Smooth muscle cell (in vitro differentiated cells): Measurements from ENCODE around the gene LSM7. TPM values are rescaled to one million over a fixed set of nuclear protein-coding genes. Genes with fewer than 3 reads are reported as not detected.

Experiments used
- DNase-seq: peaks from one replicate; lab custom pipeline; 2025; ENCODE audit not compliant: unreplicated experiment; lab: John Stamatoyannopoulos, UW
- H2AFZ ChIP-seq: fragments of 200-600 bp; sonication (generic); 2 replicates; pipeline ENCODE4 v1.6.0; 2016; ENCODE audit warnings: antibody characterized with exemption, low read depth, mild to moderate bottlenecking
- H3F3A ChIP-seq: fragments of 200-600 bp; sonication (generic); 2 replicates; pipeline ENCODE4 v1.6.0; 2017; ENCODE audit warnings: antibody characterized with exemption, low read depth
- H3K27ac ChIP-seq: fragments of 200-600 bp; sonication (generic); 2 replicates; pipeline ENCODE4 v1.5.1; 2016; ENCODE audit warnings: low read depth, mild to moderate bottlenecking
- H3K27me3 ChIP-seq: fragments of 200-600 bp; sonication (generic); 2 replicates; pipeline ENCODE4 v1.6.1; 2016; ENCODE audit warnings: low read depth, mild to moderate bottlenecking
- H3K36me3 ChIP-seq: fragments of 200-600 bp; sonication (generic); 2 replicates; pipeline ENCODE4 v1.5.1; 2016; ENCODE audit warnings: low read depth
- H3K4me1 ChIP-seq: fragments of 200-600 bp; sonication (generic); 2 replicates; pipeline ENCODE4 v1.5.1; 2016; ENCODE audit warnings: low read depth
- H3K4me2 ChIP-seq: fragments of 200-600 bp; sonication (generic); 2 replicates; pipeline ENCODE4 v1.6.0; 2016; ENCODE audit warnings: mild to moderate bottlenecking
- H3K4me3 ChIP-seq: fragments of 200-600 bp; sonication (generic); 2 replicates; pipeline ENCODE4 v1.5.1; 2016; ENCODE audit warnings: mild to moderate bottlenecking
- H3K79me2 ChIP-seq: fragments of 200-600 bp; sonication (generic); 2 replicates; pipeline ENCODE4 v1.6.0; 2016; ENCODE audit warnings: low read depth, mild to moderate bottlenecking
- H3K9ac ChIP-seq: fragments of 200-600 bp; sonication (generic); 2 replicates; pipeline ENCODE4 v1.6.0; 2016; ENCODE audit warnings: low read depth
- H3K9me3 ChIP-seq: fragments of 200-600 bp; sonication (generic); replicated peaks from 2 replicates; pipeline ENCODE4 v1.5.1; 2016; ENCODE audit warnings: low read depth
- H4K20me1 ChIP-seq: fragments of 200-600 bp; sonication (generic); 2 replicates; pipeline ENCODE4 v1.6.0; 2016; ENCODE audit warnings: low read depth
- CTCF ChIP-seq: fragments of 200-600 bp; sonication (generic); IDR thresholded peaks from 2 replicates; pipeline ENCODE4 v1.5.1; 2017; ENCODE audit warnings: borderline replicate concordance, mild to moderate bottlenecking, antibody characterized with exemption; ENCODE audit not compliant: insufficient read depth, poor library complexity, severe bottlenecking
- WGBS: methylation state at CpG from one replicate; pipeline ENCODE4 v1.1.7; 2016; ENCODE audit warnings: low lambda C conversion rate; 5-methylcytosine and 5-hydroxymethylcytosine counted together
- polyA plus RNA-seq: library from polyadenylated mRNA; unstranded; fragments of >200 nt; fragmentation: Nextera tagmentation; extraction: Ambion mirVana; gene quantifications from 2 replicates; pipeline ENCODE4 v1.2.1, GENCODE V29; 2016
- total RNA-seq: library from RNA; depleted of rRNA; stranded (reverse); fragments of >200 nt; gene quantifications from 2 replicates; pipeline ENCODE4 v1.2.3, GENCODE V29; 2014

Gene LSM7
- total and polyA plus RNA-seq, 2 experiments from 2014 or later, result 161 to 164 TPM

- no peak for TF ChIP-seq CTCF
- no peak for DNase-seq
- H3K4me3 ChIP-seq, result no peak overlapping the region
- no peak overlapping the region for H3K9ac ChIP-seq
- no peak overlapping the region for H3K27ac ChIP-seq
- no peak overlapping the region for H2AFZ ChIP-seq
- no peaks in the 10 kb centered on the region for H3K27me3 ChIP-seq
- WGBS, result 93% methylated on average over 25 of the region's 29 CpGs
- no peaks in the 10 kb centered on the region for H3K36me3 ChIP-seq
- H3K79me2 ChIP-seq, result peaks cover 47% of the 10 kb centered on the region
- H3F3A ChIP-seq, result no peaks in the 10 kb centered on the region
- peaks cover 17% of the 10 kb centered on the region for H3K4me1 ChIP-seq
- peaks cover 17% of the 10 kb centered on the region for H4K20me1 ChIP-seq
- H3K4me2 ChIP-seq, result no peak overlapping the region
- no peaks in the 10 kb centered on the region for H3K9me3 ChIP-seq
These were observed 2.9 kb downstream of the LSM7 start for GRCh38 chr19:2325281-2326046.

GRCh38 chr19:2324220-2324948, 4.0 kb downstream of the LSM7 start:
- peaks cover 8% of the 10 kb centered on the region for H3K4me1 ChIP-seq
- no peaks in the 10 kb centered on the region for H3K36me3 ChIP-seq
- no peaks in the 10 kb centered on the region for H3K27me3 ChIP-seq
- no peak for DNase-seq
- H3K27ac ChIP-seq, result no peak overlapping the region
- TF ChIP-seq CTCF, result no peak
- H3K4me2 ChIP-seq, result no peak overlapping the region
- peaks cover 14% of the 10 kb centered on the region for H4K20me1 ChIP-seq
- no peaks in the 10 kb centered on the region for H3K9me3 ChIP-seq
- H2AFZ ChIP-seq, result no peak overlapping the region
- no peaks in the 10 kb centered on the region for H3F3A ChIP-seq
- 96% methylated on average over 34 of the region's 34 CpGs for WGBS
- no peak overlapping the region for H3K4me3 ChIP-seq
- H3K9ac ChIP-seq, result no peak overlapping the region
- peaks cover 36% of the 10 kb centered on the region for H3K79me2 ChIP-seq

- Histone ChIP-seq H2AFZ (no peak overlapping the region), H3K27me3 (no peaks in the 10 kb centered on the region), H4K20me1 (peaks cover 14% of the 10 kb centered on the region), H3K4me3 (no peak overlapping the region), H3K36me3 (no peaks in the 10 kb centered on the region), H3F3A (no peaks in the 10 kb centered on the region), H3K4me2 (no peak overlapping the region), H3K79me2 (peaks cover 29% of the 10 kb centered on the region), H3K9ac (no peak overlapping the region), H3K9me3 (no peaks in the 10 kb centered on the region), H3K27ac (no peak overlapping the region), H3K4me1 (peaks cover 5% of the 10 kb centered on the region)
- DNase-seq, result no peak
- TF ChIP-seq CTCF, result no peak
- over 99% methylated on average over 13 of the region's 19 CpGs for WGBS
These were observed 4.7 kb downstream of the LSM7 start for GRCh38 chr19:2323707-2324106.
